Right cardiac atrium (tissue), 5 donors: ENCODE measurements around the gene CST7. TPM values are rescaled to one million over a fixed set of nuclear protein-coding genes. Genes with fewer than 3 reads are reported as not detected.
A peak's percentile ranks its signal among the peaks of the same experiment; 100 is the strongest.
"Not testable (repeated sequence)": the region's sequence is repeated elsewhere in the genome, so short reads cannot be mapped to it uniquely, and the experiment has no call there.

Source experiments
- ATAC-seq, 2 donors: fragments of 200-7000 bp; cut with Tn5 transposase; one replicate each; pipeline versions ENCODE4 v1.8.0 to v1.9.1; 2020; ENCODE audit warnings: moderate library complexity in 2 of 2, mild to moderate bottlenecking in 1 of 2
- DNase-seq, 3 donors: peaks; one replicate each; pipeline ENCODE4 v3.0.0-alpha.2; 2020
- H3K27ac ChIP-seq: one replicate; pipeline ENCODE4 v1.5.1; 2013; ENCODE audit warnings: mild to moderate bottlenecking, low read length, control low read depth, moderate library complexity
- H3K27me3 ChIP-seq: one replicate; pipeline ENCODE4 v1.6.1; 2013; ENCODE audit not compliant: control insufficient read depth, insufficient read depth
- H3K4me1 ChIP-seq: one replicate; pipeline ENCODE4 v1.6.1; 2013; ENCODE audit warnings: low read length; ENCODE audit not compliant: control insufficient read depth, insufficient read depth
- H3K4me3 ChIP-seq: one replicate; pipeline ENCODE4 v1.5.1; 2013; ENCODE audit warnings: low read length, control low read depth
- H3K9me3 ChIP-seq: one replicate; pipeline ENCODE4 v1.6.1; 2013; ENCODE audit warnings: low read length; ENCODE audit not compliant: control insufficient read depth
- WGBS: extraction: QIAGEN DNeasy Blood & Tissue Kit; methylation state at CpG from one replicate; pipeline ENCODE4 v1.1.7; 2013; 5-methylcytosine and 5-hydroxymethylcytosine counted together
- intact Hi-C, 4 donors: fragments of 100-400 bp; cut with DNase I; formaldehyde crosslinking; loops; one replicate each; pipeline versions ENCODE4 v1.11.0 to v1.14.0; 2022 to 2023
- polyA plus RNA-seq: library from polyadenylated mRNA; stranded (reverse); fragments of 200-250 nt; gene quantifications from one replicate; pipeline ENCODE4 v1.2.3, GENCODE V29; 2013
- total RNA-seq, 4 donors: library from RNA; stranded (reverse); fragmentation: NEBNext Ultra II Directional; extraction: Animal tissue kit (Norgen Biotek cat#: 25700); gene quantifications; one replicate each; pipeline ENCODE4 v1.2.1, GENCODE V29; 2021
- donor health status: healthy with polysubstance abuse.
- donor health status: DM: no; HTN: yes; CAD: no.
- donor health status: DM: no; HTN: no; CAD: no.
- donor health status: DM: no; HTN: yes; CAD: no; lungs with severe emphysema.
- donor health status: DM: yes; HTN: yes; CAD: no.

CST7 gene
- total and polyA plus RNA-seq, 5 donors: 0.45 to 1.5 (median 1.0) TPM

DNA sequence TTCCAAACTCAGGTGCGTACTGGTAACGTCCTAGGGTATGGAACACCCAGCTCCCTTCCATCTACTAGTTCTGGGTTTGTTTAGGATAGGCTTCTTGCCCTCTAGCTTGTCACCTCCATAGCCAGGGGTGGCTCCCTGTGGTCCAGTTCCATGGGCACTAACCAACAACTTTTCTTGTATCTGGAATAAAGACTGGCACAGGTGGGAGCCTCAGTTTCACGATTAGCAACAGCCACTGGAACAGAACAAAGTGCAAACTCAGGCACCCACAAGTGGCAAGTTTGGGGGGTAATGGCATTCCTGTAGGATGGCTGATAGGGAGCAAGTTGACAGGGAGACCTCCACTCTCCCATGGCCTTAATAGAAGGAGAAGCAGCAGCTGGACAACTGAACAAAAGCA lies 49.1 kb downstream of the CST7 start:
- ATAC-seq (no peak), DNase-seq (no peak)
- Histone ChIP-seq H3K4me1 (peaks cover 10% of the 10 kb centered on the region), H3K4me3 (no peak overlapping the region), H3K9me3 (no peaks in the 10 kb centered on the region), H3K27ac (peak overlapping the region; percentile 90), H3K27me3 (no peaks in the 10 kb centered on the region)
- intact Hi-C loops: loop anchor here (5.0 to 10.0 kb wide), 3 partner anchors 179 to 407 kb away; partner anchors contain the start of genes ENTPD6 (in 1 of the 4) and GINS1 (in 1 of the 4)
- WGBS: 81% methylated on average over 3 of the region's 3 CpGs

GRCh38 chr20:24998631-24999445 lies 49.8 kb downstream of the CST7 start:
- intact Hi-C loops: loop anchor here (5.0 to 10.0 kb wide), 3 partner anchors 178 to 406 kb away; partner anchors contain the start of genes ENTPD6 (in 1 of the 4) and GINS1 (in 1 of the 4)
- H3K4me3 ChIP-seq: no peak overlapping the region
- no peaks in the 10 kb centered on the region for H3K9me3 ChIP-seq
- peak overlapping the region; percentile 90 for H3K27ac ChIP-seq
- no peaks in the 10 kb centered on the region for H3K27me3 ChIP-seq
- 55% methylated on average over 12 of the region's 12 CpGs for WGBS
- peak; percentile 38 to 45 for ATAC-seq
- no peak for DNase-seq
- H3K4me1 ChIP-seq: peaks cover 10% of the 10 kb centered on the region

DNA sequence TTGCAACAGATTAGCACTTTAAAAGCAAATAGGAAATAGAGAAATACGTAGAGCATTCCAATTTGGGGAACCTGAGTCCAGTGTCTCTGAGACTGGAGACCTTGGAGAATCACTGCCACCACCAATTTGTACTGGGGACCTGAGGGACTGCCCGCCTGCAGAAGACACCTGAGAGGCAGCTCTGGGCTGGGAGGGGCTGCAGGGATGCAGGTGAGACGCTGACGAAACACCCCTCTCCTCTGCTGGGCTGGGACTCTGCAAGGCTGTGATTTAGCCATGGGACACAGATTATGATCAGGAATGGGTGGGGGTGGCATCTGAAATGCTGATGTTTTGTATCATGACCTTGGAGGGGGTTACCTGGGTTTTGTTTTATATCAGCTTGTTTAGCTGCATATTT lies 50.5 kb downstream of the CST7 start:
- 90% methylated on average over 4 of the region's 4 CpGs for WGBS
- intact Hi-C loops: loop anchor here (5.0 to 10.0 kb wide), 3 partner anchors 178 to 405 kb away; partner anchors contain the start of genes ENTPD6 (in 1 of the 4) and GINS1 (in 1 of the 4)
- ATAC-seq (no peak), DNase-seq (no peak)
- no peaks in the 10 kb centered on the region for H3K9me3 ChIP-seq
- no peaks in the 10 kb centered on the region for H3K27me3 ChIP-seq
- peak overlapping the region; percentile 32 for H3K27ac ChIP-seq
- H3K4me3 ChIP-seq: no peak overlapping the region
- peaks cover 10% of the 10 kb centered on the region for H3K4me1 ChIP-seq

DNA sequence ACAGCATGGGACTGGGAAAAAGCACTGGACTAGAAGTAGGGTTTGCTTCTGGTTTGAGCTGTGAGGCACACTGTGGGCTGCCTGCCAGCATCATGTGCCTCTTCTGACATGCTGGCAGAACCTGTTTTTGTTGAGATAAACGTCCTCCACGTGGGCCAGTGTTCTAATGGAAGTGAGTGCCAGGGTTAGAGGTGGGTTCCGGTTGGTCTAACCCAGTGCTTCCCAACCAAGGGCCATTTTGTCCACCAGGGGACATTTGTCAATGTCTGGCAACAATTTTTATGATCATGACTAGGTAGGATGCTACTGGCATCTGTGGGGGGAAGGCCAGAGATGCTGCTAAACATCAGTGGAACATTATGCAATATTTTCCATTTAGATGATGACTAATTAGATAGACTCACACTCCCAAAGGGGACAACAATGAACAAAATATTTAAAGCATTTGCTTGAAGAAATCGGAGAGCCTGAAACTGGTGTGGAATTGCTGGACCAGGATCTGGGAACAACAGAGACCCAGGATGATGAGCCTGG lies 51.3 kb downstream of the CST7 start:
- Histone ChIP-seq H3K9me3 (no peaks in the 10 kb centered on the region), H3K27me3 (no peaks in the 10 kb centered on the region), H3K27ac (no peak overlapping the region), H3K4me3 (no peak overlapping the region), H3K4me1 (peaks cover 10% of the 10 kb centered on the region)
- 39% methylated on average over 4 of the region's 4 CpGs for WGBS
- intact Hi-C loops: no loop called here
- peak; percentile 53 to 88 (median 79) for DNase-seq
- ATAC-seq: peak; percentile 41 to 58

DNA sequence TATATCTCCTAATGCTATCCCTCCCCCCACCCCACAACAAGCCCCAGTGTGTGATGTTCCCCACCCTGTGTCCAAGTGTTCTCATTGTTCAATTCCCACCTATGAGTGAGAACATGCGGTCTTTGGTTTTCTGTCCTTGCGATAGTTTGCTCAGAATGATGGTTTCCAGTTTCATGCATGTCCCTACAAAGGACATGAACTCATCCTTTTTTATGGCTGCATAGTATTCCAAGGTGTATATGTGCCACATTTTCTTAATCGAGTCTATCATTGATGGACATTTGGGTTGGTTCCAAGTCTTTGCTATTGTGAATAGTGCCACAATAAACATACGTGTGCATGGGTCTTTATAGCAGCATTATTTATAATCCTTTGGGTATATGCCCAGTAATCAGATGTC lies 52.3 kb downstream of the CST7 start:
- H3K27me3 ChIP-seq, H3K27ac ChIP-seq, intact Hi-C loops, ATAC-seq, H3K9me3 ChIP-seq, H3K4me3 ChIP-seq, DNase-seq: not testable (repeated sequence)
- peaks cover 16% of the 10 kb centered on the region for H3K4me1 ChIP-seq
- 94% methylated on average over 4 of the region's 4 CpGs for WGBS

DNA sequence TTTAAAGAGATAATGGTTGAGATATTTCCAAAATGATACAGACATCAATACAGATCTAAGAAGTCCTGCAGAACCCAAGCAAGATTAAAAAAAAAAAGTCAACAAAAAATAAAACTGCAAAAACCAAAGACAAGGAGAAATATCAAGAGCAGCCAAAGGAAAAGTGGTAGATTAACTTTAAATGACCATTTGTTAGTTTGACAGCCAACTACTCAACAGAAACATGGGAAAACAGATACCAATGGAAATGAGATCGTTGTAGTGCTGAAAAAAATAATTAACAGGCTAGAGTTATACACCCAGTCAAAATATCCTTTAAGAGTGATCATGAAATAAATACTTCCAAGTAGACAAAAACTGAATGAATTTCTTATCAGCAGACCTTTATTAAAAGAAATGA lies 53.9 kb downstream of the CST7 start:
- Histone ChIP-seq H3K4me1 (peaks cover 15% of the 10 kb centered on the region), H3K27me3 (no peaks in the 10 kb centered on the region), H3K4me3 (no peak overlapping the region), H3K27ac (no peak overlapping the region), H3K9me3 (no peaks in the 10 kb centered on the region)
- ATAC-seq (no peak), DNase-seq (no peak)
- WGBS: 85% methylated on average over 1 of the region's 1 CpG
- intact Hi-C loops: no loop called here

DNA sequence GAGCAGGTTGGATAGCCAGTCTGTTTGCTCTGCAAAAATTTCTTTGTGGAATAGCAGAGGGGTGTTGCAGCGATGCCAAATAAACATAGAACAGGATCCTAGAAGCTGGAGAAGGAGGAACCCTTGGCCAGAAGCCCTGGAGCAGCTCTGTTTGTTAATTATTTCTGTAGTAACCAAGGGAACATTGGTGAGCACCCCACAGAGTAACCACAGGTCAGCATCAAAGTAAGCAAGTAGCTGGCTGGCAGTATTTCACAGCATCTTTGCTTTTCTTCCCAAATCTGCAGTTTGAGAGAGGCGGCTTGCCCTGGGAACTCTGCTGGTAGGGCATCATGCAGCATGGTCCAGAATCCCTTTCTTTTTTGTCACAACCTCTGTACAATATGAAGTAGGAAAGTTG lies 56.2 kb downstream of the CST7 start:
- intact Hi-C loops: no loop called here
- 55% methylated on average over 2 of the region's 2 CpGs for WGBS
- Histone ChIP-seq H3K27me3 (no peaks in the 10 kb centered on the region), H3K4me3 (no peak overlapping the region), H3K27ac (peak overlapping the region; percentile 6), H3K4me1 (peaks cover 8% of the 10 kb centered on the region), H3K9me3 (no peaks in the 10 kb centered on the region)
- DNase-seq (no peak), ATAC-seq (peak in 1 of 2 donors; percentile 20)

- DNase-seq (no peak), ATAC-seq (no peak)
- Histone ChIP-seq H3K27me3 (no peaks in the 10 kb centered on the region), H3K4me3 (no peak overlapping the region), H3K27ac (peak overlapping the region; percentile 6), H3K4me1 (peaks cover 8% of the 10 kb centered on the region), H3K9me3 (no peaks in the 10 kb centered on the region)
- WGBS: 86% methylated on average over 8 of the region's 8 CpGs
- intact Hi-C loops: no loop called here
These were observed 56.6 kb downstream of the CST7 start for GRCh38 chr20:25005661-25006060.

DNA sequence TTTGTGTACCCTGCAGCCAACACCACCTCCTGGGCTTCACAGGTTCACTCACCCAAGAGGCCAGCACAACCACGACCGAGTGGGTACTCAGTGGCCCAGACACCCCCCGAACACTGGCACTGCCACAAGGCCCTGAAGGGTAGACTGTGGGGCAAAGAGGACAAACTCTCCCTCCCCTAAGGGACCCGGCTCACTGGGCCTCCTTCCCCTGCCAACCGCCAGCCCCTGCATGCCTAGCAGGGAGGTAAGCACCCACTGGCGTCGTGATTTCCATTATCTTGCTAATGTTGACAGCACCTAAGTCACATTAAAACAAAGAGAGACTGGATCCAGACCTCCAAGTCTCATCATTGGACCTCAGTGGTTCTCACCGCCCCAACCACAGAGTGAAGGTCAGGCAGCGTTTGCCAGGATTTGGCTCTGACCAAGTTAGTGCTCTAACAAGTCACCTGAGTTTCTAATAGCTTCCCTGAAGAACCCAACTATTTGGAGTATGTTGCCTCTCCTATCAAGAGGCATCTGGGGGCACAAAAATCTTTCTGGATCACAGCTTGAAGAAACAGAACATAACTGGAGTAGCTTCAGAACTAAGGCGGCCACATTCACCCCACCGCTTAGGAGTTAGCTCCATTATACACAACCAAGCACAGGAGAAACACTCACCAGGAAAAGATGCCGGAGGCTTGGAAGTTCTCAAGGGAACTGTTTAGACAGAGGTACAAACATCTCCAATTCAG lies 57.5 kb downstream of the CST7 start:
- no peaks in the 10 kb centered on the region for H3K9me3 ChIP-seq
- H3K27me3 ChIP-seq: no peaks in the 10 kb centered on the region
- peaks cover 8% of the 10 kb centered on the region for H3K4me1 ChIP-seq
- DNase-seq: no peak
- 86% methylated on average over 12 of the region's 12 CpGs for WGBS
- H3K27ac ChIP-seq: no peak overlapping the region
- intact Hi-C loops: no loop called here
- no peak overlapping the region for H3K4me3 ChIP-seq
- no peak for ATAC-seq

DNA sequence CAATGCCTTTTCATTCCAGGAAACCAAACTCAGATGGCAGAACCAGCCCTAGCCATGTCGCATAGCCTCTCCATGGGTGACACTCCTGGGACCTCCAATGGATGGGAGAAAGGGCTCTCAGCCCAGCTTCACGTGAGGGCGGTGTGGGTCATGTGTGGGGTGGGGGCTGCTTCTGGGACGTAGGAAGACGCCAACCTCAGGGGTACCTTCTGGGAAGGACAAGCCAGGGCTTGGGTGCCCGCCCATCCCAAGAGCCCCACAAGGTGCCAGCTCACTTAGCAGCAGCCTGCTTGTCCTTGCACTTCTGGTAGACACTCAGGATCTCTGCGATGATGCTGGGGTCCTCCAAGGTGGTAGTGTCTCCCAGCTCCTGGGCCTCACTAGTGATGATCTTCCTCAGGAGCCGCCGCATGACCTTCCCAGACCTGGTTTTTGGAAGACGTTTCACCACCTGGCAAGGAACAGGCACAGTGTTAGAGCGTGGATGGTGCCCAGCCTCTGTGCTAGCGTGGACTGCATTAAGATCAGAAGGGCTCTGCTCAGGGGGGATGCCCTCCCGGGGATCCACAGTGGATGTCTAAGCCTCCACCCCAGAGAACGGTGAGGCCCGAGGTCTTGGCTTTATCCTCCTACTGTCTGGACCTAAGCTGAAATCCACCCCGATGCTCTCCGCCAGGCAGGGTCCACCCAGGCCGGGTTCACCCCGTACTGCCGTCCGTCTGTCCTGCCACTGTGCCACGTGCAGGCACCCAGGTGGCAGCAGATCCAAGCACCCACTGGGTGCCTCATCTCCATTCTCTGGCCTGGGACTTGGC lies 58.6 kb downstream of the CST7 start:
- Histone ChIP-seq H3K27me3 (no peaks in the 10 kb centered on the region), H3K9me3 (no peaks in the 10 kb centered on the region), H3K27ac (no peak overlapping the region), H3K4me3 (no peak overlapping the region), H3K4me1 (peaks cover 8% of the 10 kb centered on the region)
- DNase-seq (no peak), ATAC-seq (no peak)
- intact Hi-C loops: no loop called here
- WGBS: 93% methylated on average over 22 of the region's 22 CpGs
